Urinary bladder (tissue), 4 donors: Measurements from ENCODE around the gene ANAPC2. TPM values are rescaled to one million over a fixed set of nuclear protein-coding genes. Genes with fewer than 3 reads are reported as not detected.
A peak's percentile ranks its signal among the peaks of the same experiment; 100 is the strongest.

ENCODE experiments used
- DNase-seq: peaks from one replicate; pipeline ENCODE4 v3.0.0-alpha.2; 2015; ENCODE audit errors: extremely low spot score
- H3K27ac ChIP-seq: one replicate; pipeline ENCODE4 v1.5.1; 2013; ENCODE audit warnings: low read depth, mild to moderate bottlenecking, moderate library complexity
- H3K36me3 ChIP-seq: one replicate; pipeline ENCODE4 v1.6.1; 2013; ENCODE audit warnings: mild to moderate bottlenecking, moderate library complexity; ENCODE audit not compliant: insufficient read depth
- H3K4me1 ChIP-seq: one replicate; pipeline ENCODE4 v1.6.1; 2013; ENCODE audit warnings: mild to moderate bottlenecking, moderate library complexity; ENCODE audit not compliant: insufficient read depth
- H3K4me3 ChIP-seq: one replicate; pipeline ENCODE4 v1.5.1; 2013; ENCODE audit warnings: low read depth, low read length
- whole genome bisulfite sequencing: extraction: QIAGEN DNeasy Blood & Tissue Kit; methylation state at CpG from one replicate; pipeline ENCODE4 v1.1.7; 2013; 5-methylcytosine and 5-hydroxymethylcytosine counted together
- polyA plus RNA-seq: library from polyadenylated mRNA; stranded (reverse); fragments of 200-250 nt; gene quantifications from one replicate; pipeline ENCODE4 v1.2.3, GENCODE V29; 2013
- total RNA-seq: library from RNA; depleted of rRNA; stranded (reverse); fragments of >200 nt; gene quantifications from one replicate; pipeline ENCODE4 v1.2.3, GENCODE V29; 2014
- donor health status: healthy with polysubstance abuse.
- donor health status: healthy.

ANAPC2 gene
- total and polyA plus RNA-seq, 2 donors = 18.6 to 40.3 TPM

GRCh38 chr9:137175345-137175961, 12.9 kb downstream of the ANAPC2 start:
- WGBS = 39% methylated on average over 33 of the region's 33 CpGs
- no peak for DNase-seq
- no peaks in the 10 kb centered on the region for H3K4me1 ChIP-seq
- H3K36me3 ChIP-seq = no peaks in the 10 kb centered on the region
- no peak overlapping the region for H3K4me3 ChIP-seq
- H3K27ac ChIP-seq = no peak overlapping the region

GRCh38 chr9:137174722-137175293, 13.6 kb downstream of the ANAPC2 start:
- DNase-seq = no peak
- H3K27ac ChIP-seq = no peak overlapping the region
- no peaks in the 10 kb centered on the region for H3K36me3 ChIP-seq
- H3K4me1 ChIP-seq = no peaks in the 10 kb centered on the region
- no peak overlapping the region for H3K4me3 ChIP-seq
- WGBS = 49% methylated on average over 34 of the region's 34 CpGs

- H3K36me3 ChIP-seq = no peaks in the 10 kb centered on the region
- no peak overlapping the region for H3K4me3 ChIP-seq
- DNase-seq = no peak
- WGBS = 84% methylated on average over 45 of the region's 45 CpGs
- H3K4me1 ChIP-seq = peaks cover 3% of the 10 kb centered on the region
- H3K27ac ChIP-seq = no peak overlapping the region
These were observed 14.3 kb downstream of the ANAPC2 start for GRCh38 chr9:137173796-137174664.

- WGBS = 63% methylated on average over 21 of the region's 21 CpGs
- no peak for DNase-seq
These were observed 15.2 kb downstream of the ANAPC2 start for GRCh38 chr9:137172901-137173795.

GRCh38 chr9:137171149-137171900, 17.0 kb downstream of the ANAPC2 start:
- 84% methylated on average over 22 of the region's 22 CpGs for WGBS
- DNase-seq = no peak
- Histone ChIP-seq H3K27ac (no peak overlapping the region), H3K36me3 (no peaks in the 10 kb centered on the region), H3K4me3 (no peak overlapping the region), H3K4me1 (peaks cover 3% of the 10 kb centered on the region)

More at GRCh38 chr9:137172901-137173795, 15.2 kb downstream of the ANAPC2 start:
- H3K4me1 ChIP-seq = peaks cover 3% of the 10 kb centered on the region
- no peaks in the 10 kb centered on the region for H3K36me3 ChIP-seq
- H3K27ac ChIP-seq = no peak overlapping the region
- no peak overlapping the region for H3K4me3 ChIP-seq

- H3K4me1 ChIP-seq = peaks cover 3% of the 10 kb centered on the region
- DNase-seq = no peak
- H3K4me3 ChIP-seq = no peak overlapping the region
- 41% methylated on average over 14 of the region's 14 CpGs for WGBS
- no peak overlapping the region for H3K27ac ChIP-seq
- H3K36me3 ChIP-seq = no peaks in the 10 kb centered on the region
These were observed 17.7 kb downstream of the ANAPC2 start for GRCh38 chr9:137170486-137171148.

- Histone ChIP-seq H3K4me3 (peak within 1 kb of the TSS; percentile 40), H3K36me3 (no peaks in the 10 kb centered on the region), H3K4me1 (peaks cover 3% of the 10 kb centered on the region), H3K27ac (no peak within 1 kb of the TSS)
- no peak for DNase-seq
- 10% methylated on average over 41 of the region's 41 CpGs for WGBS
These were observed 18.4 kb downstream of the ANAPC2 start, which contains the start of gene LRRC26 for GRCh38 chr9:137169896-137170358. LRRC26 (minus strand) TSS chr9:137170051; CDS start chr9:137169943, 108 bp downstream.

GRCh38 chr9:137168904-137169856, 19.2 kb downstream of the ANAPC2 start:
- no peak overlapping the region for H3K27ac ChIP-seq
- H3K4me1 ChIP-seq = peaks cover 3% of the 10 kb centered on the region
- no peaks in the 10 kb centered on the region for H3K36me3 ChIP-seq
- peak overlapping the region; percentile 40 for H3K4me3 ChIP-seq
- DNase-seq = no peak
- WGBS = under 1% methylated on average over 124 of the region's 124 CpGs

GRCh38 chr9:137168573-137168903, 19.8 kb downstream of the ANAPC2 start:
- H3K4me3 ChIP-seq = peak overlapping the region; percentile 40

GRCh38 chr9:137167747-137168572, 20.4 kb downstream of the ANAPC2 start:
- DNase-seq = no peak
- Histone ChIP-seq H3K36me3 (no peaks in the 10 kb centered on the region), H3K4me3 (no peak overlapping the region), H3K4me1 (peaks cover 3% of the 10 kb centered on the region), H3K27ac (no peak overlapping the region)
- WGBS = 8% methylated on average over 57 of the region's 57 CpGs

More at GRCh38 chr9:137168573-137168903, 19.8 kb downstream of the ANAPC2 start:
- under 1% methylated on average over 36 of the region's 36 CpGs for whole genome bisulfite sequencing
- Histone ChIP-seq H3K4me1 (peaks cover 3% of the 10 kb centered on the region), H3K36me3 (no peaks in the 10 kb centered on the region), H3K27ac (no peak overlapping the region)
- no peak for DNase-seq
